Measurements from ENCODE around the gene SYT17.

SYT17 gene

GRCh38 chr16:19167710-19168370 is at the start of gene SYT17:
SYT17 (plus strand) TSS chr16:19168240; CDS start chr16:19168647, 407 bp downstream.
- peak; percentile 86 for DNase-seq

GRCh38 chr16:19118938-19119431 is 49.1 kb upstream of the SYT17 start:
- DNase-seq = peak; percentile 78

- no peak for DNase-seq
These were observed 48.5 kb upstream of the SYT17 start for GRCh38 chr16:19119564-19119963.

GRCh38 chr16:19123535-19124178 is 44.4 kb upstream of the SYT17 start:
- no peak for DNase-seq

GRCh38 chr16:19126300-19126699 is 41.7 kb upstream of the SYT17 start:
- no peak for DNase-seq

GRCh38 chr16:19127205-19127604 is 40.8 kb upstream of the SYT17 start:
- DNase-seq = no peak

- DNase-seq = no peak
These were observed 40.3 kb upstream of the SYT17 start for GRCh38 chr16:19127674-19128131.

- DNase-seq = no peak
These were observed 39.4 kb upstream of the SYT17 start for GRCh38 chr16:19128454-19129200.

- no peak for DNase-seq
These were observed 37.7 kb upstream of the SYT17 start for GRCh38 chr16:19130385-19130784.

GRCh38 chr16:19130852-19131824 is 36.9 kb upstream of the SYT17 start:
- peak; percentile 76 for DNase-seq

- no peak for DNase-seq
These were observed 36.2 kb upstream of the SYT17 start for GRCh38 chr16:19131825-19132218.

- DNase-seq = no peak
These were observed 35.8 kb upstream of the SYT17 start for GRCh38 chr16:19132255-19132654.

GRCh38 chr16:19132898-19133297 is 35.1 kb upstream of the SYT17 start:
- DNase-seq = no peak

GRCh38 chr16:19133600-19133999 is 34.4 kb upstream of the SYT17 start:
- no peak for DNase-seq

GRCh38 chr16:19135201-19135842 is 32.7 kb upstream of the SYT17 start:
- no peak for DNase-seq

GRCh38 chr16:19135896-19136438 is 32.1 kb upstream of the SYT17 start:
- DNase-seq = no peak

- DNase-seq = peak; percentile 69
These were observed 31.4 kb upstream of the SYT17 start for GRCh38 chr16:19136549-19137196.

GRCh38 chr16:19137201-19138128 is 30.6 kb upstream of the SYT17 start:
- DNase-seq = no peak

GRCh38 chr16:19138601-19139000 is 29.4 kb upstream of the SYT17 start:
- DNase-seq = no peak

Measured in islet precursor cell (in vitro differentiated cells).